H9 (cell line): Measurements from ENCODE around the gene CHRNA5. TPM values are rescaled to one million over a fixed set of nuclear protein-coding genes. Genes with fewer than 3 reads are reported as not detected.

Source experiments
- DNase-seq: peaks from one replicate; pipeline ENCODE4 v3.0.0-alpha.2; 2017
- H2AFZ ChIP-seq: one replicate; pipeline ENCODE4 v1.6.1; 2013; ENCODE audit warnings: mild to moderate bottlenecking, low read length, control low read depth, moderate library complexity
- H2AK5ac ChIP-seq: 2 replicates; pipeline ENCODE4 v1.6.1; 2013; ENCODE audit warnings: low read length, control low read depth, mixed read lengths; ENCODE audit not compliant: insufficient read length
- H2BK120ac ChIP-seq: one replicate; pipeline ENCODE4 v1.6.1; 2013; ENCODE audit warnings: low read depth, mild to moderate bottlenecking, low read length, control low read depth, inconsistent platforms; ENCODE audit not compliant: poor library complexity, severe bottlenecking
- H2BK12ac ChIP-seq: 2 replicates; pipeline ENCODE4 v1.6.1; 2013; ENCODE audit warnings: low read length, control low read depth, mixed read lengths, low read depth; ENCODE audit not compliant: insufficient read length
- H2BK15ac ChIP-seq: 2 replicates; pipeline ENCODE4 v1.6.1; 2013; ENCODE audit warnings: low read depth, low read length, control low read depth
- H2BK20ac ChIP-seq: one replicate; pipeline ENCODE4 v1.6.1; 2013; ENCODE audit warnings: low read depth, mild to moderate bottlenecking, low read length, control low read depth, inconsistent platforms; ENCODE audit not compliant: poor library complexity, severe bottlenecking
- H2BK5ac ChIP-seq: 2 replicates; pipeline ENCODE4 v1.6.1; 2013; ENCODE audit warnings: low read length, control low read depth, mixed read lengths; ENCODE audit not compliant: insufficient read length
- H3K14ac ChIP-seq: 2 replicates; pipeline ENCODE4 v1.6.1; 2013; ENCODE audit warnings: low read length, control low read depth; ENCODE audit not compliant: insufficient read depth
- H3K18ac ChIP-seq: 2 replicates; pipeline ENCODE4 v1.6.1; 2013; ENCODE audit warnings: low read depth, mild to moderate bottlenecking, mixed read lengths, low read length, control low read depth; ENCODE audit not compliant: insufficient read length
- H3K23ac ChIP-seq: 2 replicates; pipeline ENCODE4 v1.6.1; 2013; ENCODE audit warnings: low read length, control low read depth, mixed read lengths, low read depth; ENCODE audit not compliant: insufficient read length
- H3K23me2 ChIP-seq: 2 replicates; pipeline ENCODE4 v1.6.1; 2013; ENCODE audit warnings: low read depth, mild to moderate bottlenecking, mixed read lengths, low read length, control low read depth; ENCODE audit not compliant: insufficient read length, poor library complexity, severe bottlenecking
- H3K27ac ChIP-seq: 2 replicates; pipeline ENCODE4 v1.5.1; 2013; ENCODE audit warnings: low read length, control low read depth, mixed read lengths, low read depth; ENCODE audit not compliant: insufficient read length
- H3K27me3 ChIP-seq: 2 replicates; pipeline ENCODE4 v1.6.1; 2013; ENCODE audit warnings: low read length, control low read depth, inconsistent platforms; ENCODE audit not compliant: insufficient read depth
- H3K4ac ChIP-seq: 2 replicates; pipeline ENCODE4 v1.6.1; 2013; ENCODE audit warnings: low read depth, mild to moderate bottlenecking, control low read depth, inconsistent platforms, low read length, moderate library complexity
- H3K4me1 ChIP-seq: 2 replicates; pipeline ENCODE4 v1.6.1; 2013; ENCODE audit warnings: low read length, control low read depth, inconsistent platforms; ENCODE audit not compliant: insufficient read depth
- H3K4me2 ChIP-seq: 2 replicates; pipeline ENCODE4 v1.6.1; 2013; ENCODE audit warnings: low read length, control low read depth, mixed read lengths; ENCODE audit not compliant: insufficient read length, insufficient read depth
- H3K56ac ChIP-seq: 2 replicates; pipeline ENCODE4 v1.6.1; 2013; ENCODE audit warnings: low read depth, mild to moderate bottlenecking, mixed read lengths, low read length, control low read depth; ENCODE audit not compliant: insufficient read length
- H3K79me1 ChIP-seq: 2 replicates; pipeline ENCODE4 v1.6.1; 2013; ENCODE audit warnings: low read depth, mild to moderate bottlenecking, moderate library complexity, low read length, control low read depth, inconsistent platforms; ENCODE audit not compliant: insufficient read depth, poor library complexity, severe bottlenecking
- H3K79me2 ChIP-seq: 2 replicates; pipeline ENCODE4 v1.6.1; 2013; ENCODE audit warnings: low read length, control low read depth, inconsistent platforms; ENCODE audit not compliant: insufficient read depth
- H3K9ac ChIP-seq: 2 replicates; pipeline ENCODE4 v1.6.1; 2013; ENCODE audit warnings: low read length, control low read depth, mixed read lengths; ENCODE audit not compliant: insufficient read length; ENCODE audit errors: extremely low read depth
- H3K9me3 ChIP-seq: one replicate; pipeline ENCODE4 v1.6.1; 2013; ENCODE audit warnings: low read depth, low read length, inconsistent platforms; ENCODE audit not compliant: control insufficient read depth
- H3T11ph ChIP-seq: one replicate; pipeline ENCODE4 v1.6.1; 2013; ENCODE audit warnings: mild to moderate bottlenecking, low read length, control low read depth, inconsistent platforms
- H4K20me1 ChIP-seq: one replicate; pipeline ENCODE4 v1.6.1; 2013; ENCODE audit not compliant: control insufficient read depth, insufficient read length, insufficient read depth
- H4K5ac ChIP-seq: 2 replicates; pipeline ENCODE4 v1.6.1; 2013; ENCODE audit warnings: low read depth, mild to moderate bottlenecking, mixed read lengths, low read length, control low read depth; ENCODE audit not compliant: insufficient read length
- H4K8ac ChIP-seq: replicated peaks from 2 replicates; pipeline ENCODE4 v1.6.1; 2013; ENCODE audit warnings: low read length, control low read depth, mixed read lengths, low read depth; ENCODE audit not compliant: insufficient read length
- H4K91ac ChIP-seq: 2 replicates; pipeline ENCODE4 v1.6.1; 2013; ENCODE audit warnings: low read depth, mild to moderate bottlenecking, moderate library complexity, mixed read lengths, low read length, control low read depth; ENCODE audit not compliant: insufficient read length
- H3K27ac Mint-ChIP-seq, 3 experiments: 2 replicates in 2 of 3; 3 replicates in 1 of 3; pipeline ENCODE4 v1.8.0; 2020 to 2021; ENCODE audit warnings: mixed read lengths in 3 of 3, mild to moderate bottlenecking in 1 of 3, moderate library complexity in 1 of 3
- H3K27me3 Mint-ChIP-seq: 2 replicates; pipeline ENCODE4 v1.8.0; 2021; ENCODE audit warnings: low read depth, mild to moderate bottlenecking, moderate library complexity, mixed read lengths
- H3K36me3 Mint-ChIP-seq, 3 experiments: 2 replicates in 2 of 3; 3 replicates in 1 of 3; pipeline ENCODE4 v1.8.0; 2020 to 2021; ENCODE audit warnings: low read depth in 3 of 3, mixed read lengths in 3 of 3; ENCODE audit not compliant: insufficient read depth in 1 of 3
- H3K4me1 Mint-ChIP-seq, 2 experiments: 2 replicates each; pipeline ENCODE4 v1.8.0; 2020; ENCODE audit warnings: mixed read lengths in 2 of 2
- H3K4me3 Mint-ChIP-seq, 2 experiments: 2 replicates in 1 of 2; 3 replicates in 1 of 2; pipeline ENCODE4 v1.8.0; 2020 to 2021; ENCODE audit warnings: mild to moderate bottlenecking in 2 of 2, mixed read lengths in 2 of 2, moderate library complexity in 1 of 2
- H3K9me3 Mint-ChIP-seq, 2 experiments: 2 replicates in 1 of 2; 3 replicates in 1 of 2; pipeline ENCODE4 v1.8.0; 2020; ENCODE audit warnings: mild to moderate bottlenecking in 2 of 2, mixed read lengths in 2 of 2, moderate library complexity in 1 of 2
- WGBS: extraction: QIAGEN DNeasy Blood & Tissue Kit; methylation state at CpG from one replicate; pipeline ENCODE4 v1.1.7; 2013; ENCODE audit warnings: missing lambda C conversion rate, low lambda C conversion rate, mixed read lengths; ENCODE audit not compliant: insufficient read length; ENCODE audit errors: extremely low coverage; 5-methylcytosine and 5-hydroxymethylcytosine counted together
- total RNA-seq: library from RNA; stranded (reverse); gene quantifications from 2 replicates; pipeline ENCODE4 v1.2.1, GENCODE V29; 2021
- TF ChIP-seq, protein P1 (sequence below): fragments of 200-600 bp; sonication (generic); conservative IDR thresholded peaks from 3 replicates; pipeline ENCODE4 v1.8.0; 2021; ENCODE audit warnings: antibody characterized with exemption, mild to moderate bottlenecking

CHRNA5 gene
- total RNA-seq, 1 experiment from 2014 or later = 16.5 TPM

DNA sequence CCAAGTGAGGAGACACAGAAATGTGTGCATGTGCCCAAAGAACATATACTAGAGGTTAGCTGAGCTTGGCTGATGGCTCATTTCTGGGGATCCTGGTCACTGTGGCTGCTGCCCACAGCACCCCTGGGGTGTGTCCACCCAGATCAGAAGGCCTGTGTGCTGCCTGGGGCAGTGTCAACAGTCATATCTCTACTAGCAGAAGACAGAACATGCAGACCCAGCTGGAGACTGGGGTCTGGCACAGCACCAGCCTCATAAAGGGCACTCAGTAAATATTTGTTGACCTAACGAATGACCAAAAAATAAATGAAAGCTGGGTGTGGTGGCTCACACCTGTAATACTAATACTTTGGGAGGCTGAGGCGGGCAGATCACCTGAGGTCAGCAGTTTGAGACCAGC, 39.1 kb downstream of the CHRNA5 start:
- H2BK15ac ChIP-seq = no peak overlapping the region
- H2BK5ac ChIP-seq = no peak overlapping the region
- no peak overlapping the region for H2BK12ac ChIP-seq
- no peak overlapping the region for H2BK120ac ChIP-seq
- TF ChIP-seq, protein P1, sequence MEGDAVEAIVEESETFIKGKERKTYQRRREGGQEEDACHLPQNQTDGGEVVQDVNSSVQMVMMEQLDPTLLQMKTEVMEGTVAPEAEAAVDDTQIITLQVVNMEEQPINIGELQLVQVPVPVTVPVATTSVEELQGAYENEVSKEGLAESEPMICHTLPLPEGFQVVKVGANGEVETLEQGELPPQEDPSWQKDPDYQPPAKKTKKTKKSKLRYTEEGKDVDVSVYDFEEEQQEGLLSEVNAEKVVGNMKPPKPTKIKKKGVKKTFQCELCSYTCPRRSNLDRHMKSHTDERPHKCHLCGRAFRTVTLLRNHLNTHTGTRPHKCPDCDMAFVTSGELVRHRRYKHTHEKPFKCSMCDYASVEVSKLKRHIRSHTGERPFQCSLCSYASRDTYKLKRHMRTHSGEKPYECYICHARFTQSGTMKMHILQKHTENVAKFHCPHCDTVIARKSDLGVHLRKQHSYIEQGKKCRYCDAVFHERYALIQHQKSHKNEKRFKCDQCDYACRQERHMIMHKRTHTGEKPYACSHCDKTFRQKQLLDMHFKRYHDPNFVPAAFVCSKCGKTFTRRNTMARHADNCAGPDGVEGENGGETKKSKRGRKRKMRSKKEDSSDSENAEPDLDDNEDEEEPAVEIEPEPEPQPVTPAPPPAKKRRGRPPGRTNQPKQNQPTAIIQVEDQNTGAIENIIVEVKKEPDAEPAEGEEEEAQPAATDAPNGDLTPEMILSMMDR = no peak
- no peak overlapping the region for H2AFZ ChIP-seq
- H4K5ac ChIP-seq = no peak overlapping the region
- no peaks in the 10 kb centered on the region for H3K27me3 ChIP-seq
- no peaks in the 10 kb centered on the region for H3K23me2 ChIP-seq
- H2BK20ac ChIP-seq = no peak overlapping the region
- Mint-ChIP-seq H3K9me3 (peaks cover 30 to 48% of the 10 kb centered on the region in 2 experiments), H3K36me3 (peaks cover 16 to 40% (median 17%) of the 10 kb centered on the region in 3 experiments), H3K4me3 (no peak overlapping the region), H3K4me1 (peaks cover 0 to 4% of the 10 kb centered on the region in 2 experiments; a peak in 2 of 4 replicates), H3K27me3 (peaks cover 25% of the 10 kb centered on the region), H3K27ac (no peak overlapping the region)
- DNase-seq = no peak
- no peak overlapping the region for H3K9ac ChIP-seq
- H3K14ac ChIP-seq = no peak overlapping the region
- no peak overlapping the region for H3K27ac ChIP-seq
- no peaks in the 10 kb centered on the region for H4K20me1 ChIP-seq
- H4K8ac ChIP-seq = no peak overlapping the region
- no peak overlapping the region for H3K56ac ChIP-seq
- H4K91ac ChIP-seq = no peak overlapping the region
- no peak overlapping the region for H3K18ac ChIP-seq
- H3K4me2 ChIP-seq = no peak overlapping the region
- H3K79me2 ChIP-seq = no peaks in the 10 kb centered on the region
- no peak overlapping the region for H3T11ph ChIP-seq
- H3K79me1 ChIP-seq = no peaks in the 10 kb centered on the region
- no peak overlapping the region for H3K23ac ChIP-seq
- H3K4me1 ChIP-seq = no peaks in the 10 kb centered on the region
- no peak overlapping the region for H2AK5ac ChIP-seq
- WGBS = no CpG with 5 or more reads among the region's 2 CpGs
- H3K4ac ChIP-seq = no peak overlapping the region
- H3K9me3 ChIP-seq = no peaks in the 10 kb centered on the region
